Activated CD8-positive, alpha-beta T cell treated with anti-CD3 and anti-CD28 coated beads for 36 hours (primary cell): Measurements from ENCODE around the gene C10orf120. TPM values are rescaled to one million over a fixed set of nuclear protein-coding genes. Genes with fewer than 3 reads are reported as not detected.

ENCODE experiments used
- ATAC-seq: fragments of 200-7000 bp; cut with Tn5 transposase; one replicate; pipeline ENCODE4 v1.10.0; 2021; ENCODE audit warnings: mild to moderate bottlenecking, moderate library complexity
- CTCF ChIA-PET: fragments of 350-600 bp; sonication (Branson Sonifier 250); formaldehyde crosslinking; loops from one replicate; lab custom pipeline; 2021; ENCODE audit warnings: antibody characterized with exemption; lab: Charles Lee
- POLR2A ChIA-PET: fragments of 350-600 bp; sonication (Branson Sonifier 250); formaldehyde crosslinking; loops from one replicate; lab custom pipeline; 2021; ENCODE audit warnings: antibody characterized with exemption; lab: Charles Lee
- DNase-seq: peaks from one replicate; pipeline ENCODE4 v3.0.0-alpha.2; 2020
- H3K27ac Mint-ChIP-seq: one replicate; pipeline ENCODE4 v1.8.0; 2021; ENCODE audit warnings: mild to moderate bottlenecking, mixed read lengths
- H3K27me3 Mint-ChIP-seq: one replicate; pipeline ENCODE4 v1.8.0; 2021; ENCODE audit warnings: mixed read lengths
- H3K36me3 Mint-ChIP-seq: one replicate; pipeline ENCODE4 v1.8.0; 2021; ENCODE audit warnings: low read depth, mixed read lengths
- H3K4me1 Mint-ChIP-seq: one replicate; pipeline ENCODE4 v1.8.0; 2021; ENCODE audit warnings: low read depth, mixed read lengths
- H3K4me3 Mint-ChIP-seq: one replicate; pipeline ENCODE4 v1.8.0; 2021; ENCODE audit warnings: mild to moderate bottlenecking, moderate library complexity, mixed read lengths
- H3K9me3 Mint-ChIP-seq: one replicate; pipeline ENCODE4 v1.8.0; 2021; ENCODE audit warnings: mixed read lengths
- CTCF ChIP-seq: fragments of 200-600 bp; IDR thresholded peaks from one replicate; pipeline ENCODE4 v1.8.0; 2022; ENCODE audit warnings: antibody characterized with exemption, mild to moderate bottlenecking
- intact Hi-C: fragments of 100-400 bp; cut with micrococcal nuclease; formaldehyde crosslinking; loops from one replicate; pipeline ENCODE4 v1.10.0; 2022
- total RNA-seq, 2 experiments: library from RNA; stranded (reverse); gene quantifications; one replicate each; pipeline ENCODE4 v1.2.3, GENCODE V29; 2021

C10orf120 gene
- total RNA-seq, 2 experiments from 2014 or later = not detected

DNA sequence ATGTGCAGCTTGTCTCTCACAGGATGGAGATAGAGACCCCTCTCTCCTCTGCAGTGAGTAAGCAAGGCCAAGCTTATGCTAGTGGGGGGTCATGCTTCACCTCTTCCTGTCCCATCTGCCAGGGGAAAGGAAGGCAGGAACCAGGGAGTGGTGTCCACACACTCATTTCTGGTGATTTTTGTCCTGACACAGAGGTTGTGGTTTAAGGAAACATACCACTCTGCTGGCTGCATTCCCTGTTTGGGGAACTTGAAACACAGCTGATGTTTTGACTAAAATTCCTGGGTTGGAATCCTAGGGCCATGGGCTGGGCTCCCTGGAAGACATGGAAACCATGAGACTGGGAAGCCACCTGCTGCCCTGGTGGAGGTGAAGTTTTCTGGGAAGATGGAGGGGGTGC lies 21.4 kb downstream of the C10orf120 start:
- no peak for TF ChIP-seq CTCF
- peaks cover 9% of the 10 kb centered on the region for H3K27me3 Mint-ChIP-seq
- H3K9me3 Mint-ChIP-seq = no peaks in the 10 kb centered on the region
- H3K4me3 Mint-ChIP-seq = no peak overlapping the region
- no peaks in the 10 kb centered on the region for H3K4me1 Mint-ChIP-seq
- H3K27ac Mint-ChIP-seq = no peak overlapping the region
- ChIA-PET POLR2A (no interaction called here), CTCF (no interaction called here)
- no peaks in the 10 kb centered on the region for H3K36me3 Mint-ChIP-seq
- DNase-seq (no peak), ATAC-seq (no peak)
- intact Hi-C loops = no loop called here

GRCh38 chr10:122675278-122675677 lies 24.4 kb downstream of the C10orf120 start:
- Mint-ChIP-seq H3K9me3 (no peaks in the 10 kb centered on the region), H3K27me3 (peaks cover 12% of the 10 kb centered on the region), H3K36me3 (no peaks in the 10 kb centered on the region), H3K4me3 (no peak overlapping the region), H3K27ac (no peak overlapping the region), H3K4me1 (no peaks in the 10 kb centered on the region)
- POLR2A ChIA-PET = no interaction called here
- no peak for ATAC-seq
- no peak for TF ChIP-seq CTCF
- no peak for DNase-seq
- CTCF ChIA-PET = no interaction called here
- intact Hi-C loops = no loop called here

GRCh38 chr10:122674781-122675180 lies 24.9 kb downstream of the C10orf120 start:
- DNase-seq = no peak
- no peak overlapping the region for H3K27ac Mint-ChIP-seq
- H3K4me3 Mint-ChIP-seq = no peak overlapping the region
- H3K9me3 Mint-ChIP-seq = no peaks in the 10 kb centered on the region
- H3K36me3 Mint-ChIP-seq = no peaks in the 10 kb centered on the region
- peaks cover 12% of the 10 kb centered on the region for H3K27me3 Mint-ChIP-seq
- no peak for TF ChIP-seq CTCF
- intact Hi-C loops = no loop called here
- no peak for ATAC-seq
- POLR2A ChIA-PET = no interaction called here
- CTCF ChIA-PET = no interaction called here
- no peaks in the 10 kb centered on the region for H3K4me1 Mint-ChIP-seq

DNA sequence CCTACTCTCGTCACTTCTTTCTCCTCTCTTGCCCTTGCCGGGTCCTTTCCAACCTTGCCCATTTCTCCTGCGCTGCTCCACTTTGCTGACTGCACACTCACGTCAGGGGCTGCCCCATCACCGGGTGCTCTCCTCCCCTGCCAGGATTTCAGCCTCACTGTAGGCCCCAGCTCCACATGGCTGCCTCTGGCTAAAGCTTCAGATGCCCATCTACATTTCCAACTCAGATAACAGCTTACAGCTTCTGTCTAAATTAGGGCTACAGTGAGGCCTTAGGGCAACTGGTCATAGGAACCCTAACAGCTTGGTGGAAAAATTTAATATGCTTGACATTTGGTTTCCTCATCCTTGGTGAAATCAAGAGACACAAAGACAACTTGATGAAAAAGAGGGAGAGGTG lies 25.9 kb downstream of the C10orf120 start:
- intact Hi-C loops = no loop called here
- Mint-ChIP-seq H3K36me3 (no peaks in the 10 kb centered on the region), H3K4me1 (no peaks in the 10 kb centered on the region), H3K9me3 (no peaks in the 10 kb centered on the region), H3K27ac (no peak overlapping the region), H3K27me3 (peaks cover 12% of the 10 kb centered on the region), H3K4me3 (no peak overlapping the region)
- no peak for DNase-seq
- POLR2A ChIA-PET = no interaction called here
- no peak for ATAC-seq
- CTCF ChIA-PET = interaction anchor here (1.3 kb wide), 1 partner anchor 25 kb away, joined by 3 read pairs; no protein-coding TSS in a partner anchor
- no peak for TF ChIP-seq CTCF

DNA sequence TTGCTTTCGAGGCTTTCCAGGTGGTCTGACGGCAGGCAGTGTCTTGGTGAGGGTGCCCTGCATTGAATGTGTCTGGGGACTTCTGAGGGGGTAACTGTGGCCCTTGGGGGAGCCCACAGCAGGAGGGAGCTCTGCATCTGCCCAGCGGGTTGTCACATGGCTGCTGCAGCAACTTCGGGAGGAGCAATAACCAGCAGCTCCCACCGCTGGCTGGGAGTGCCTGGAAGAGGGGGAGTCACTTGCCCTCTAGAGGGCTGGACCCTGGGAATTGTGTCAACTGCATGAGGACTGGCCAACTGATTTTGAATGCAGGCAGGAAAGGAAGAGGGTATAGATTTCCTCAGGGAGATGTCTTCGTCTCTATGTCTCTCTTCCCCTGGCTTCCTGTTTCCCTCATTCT lies 26.4 kb downstream of the C10orf120 start:
- intact Hi-C loops = no loop called here
- DNase-seq (no peak), ATAC-seq (no peak)
- peaks cover 12% of the 10 kb centered on the region for H3K27me3 Mint-ChIP-seq
- POLR2A ChIA-PET = no interaction called here
- H3K4me3 Mint-ChIP-seq = no peak overlapping the region
- H3K9me3 Mint-ChIP-seq = no peaks in the 10 kb centered on the region
- no peak overlapping the region for H3K27ac Mint-ChIP-seq
- CTCF ChIA-PET = interaction anchor here (1.3 kb wide), 1 partner anchor 25 kb away, joined by 3 read pairs; no protein-coding TSS in a partner anchor
- no peaks in the 10 kb centered on the region for H3K36me3 Mint-ChIP-seq
- no peaks in the 10 kb centered on the region for H3K4me1 Mint-ChIP-seq
- TF ChIP-seq CTCF = no peak
